Occipital lobe (tissue), 2 donors: ENCODE results near the gene EFHD1. TPM values are rescaled to one million over a fixed set of nuclear protein-coding genes. Genes with fewer than 3 reads are reported as not detected.
"Not testable (repeated sequence)": the region's sequence is repeated elsewhere in the genome, so short reads cannot be mapped to it uniquely, and the experiment has no call there.

Experiments used
- DNase-seq: peaks from one replicate; lab custom pipeline; 2025; lab: John Stamatoyannopoulos, UW
- total RNA-seq: library from RNA; depleted of rRNA; stranded (reverse); fragments of >200 nt; gene quantifications from one replicate; pipeline ENCODE4 v1.2.3, GENCODE V29; 2014

The EFHD1 gene
- total RNA-seq, 1 donor from 2014 or later = 1.1 TPM

GRCh38 chr2:232647261-232647660 is 13.9 kb downstream of the EFHD1 start:
- DNase-seq = no peak

- DNase-seq = no peak
These were observed 15.6 kb downstream of the EFHD1 start for GRCh38 chr2:232649033-232649432.

GRCh38 chr2:232652505-232652851 is 19.1 kb downstream of the EFHD1 start:
- DNase-seq = no peak

- no peak for DNase-seq
These were observed 20.0 kb downstream of the EFHD1 start for GRCh38 chr2:232653441-232653840.

- no peak for DNase-seq
These were observed 22.0 kb downstream of the EFHD1 start for GRCh38 chr2:232655392-232655791.

GRCh38 chr2:232658217-232658785 is 24.9 kb downstream of the EFHD1 start:
- no peak for DNase-seq

- DNase-seq = no peak
These were observed 26.0 kb downstream of the EFHD1 start for GRCh38 chr2:232659359-232659758.

- DNase-seq = no peak
These were observed 29.3 kb downstream of the EFHD1 start for GRCh38 chr2:232662486-232663260.

- no peak for DNase-seq
These were observed 32.8 kb downstream of the EFHD1 start for GRCh38 chr2:232666051-232666805.

GRCh38 chr2:232667989-232668583 is 34.7 kb downstream of the EFHD1 start:
- DNase-seq = peak; percentile 36

- no peak for DNase-seq
These were observed 35.5 kb downstream of the EFHD1 start for GRCh38 chr2:232668805-232669444.

- DNase-seq = no peak
These were observed 39.2 kb downstream of the EFHD1 start for GRCh38 chr2:232672588-232672987.

GRCh38 chr2:232674491-232674890 is 41.1 kb downstream of the EFHD1 start:
- DNase-seq = no peak

- DNase-seq = no peak
These were observed 42.0 kb downstream of the EFHD1 start for GRCh38 chr2:232675381-232675780.

- no peak for DNase-seq
These were observed 46.6 kb downstream of the EFHD1 start for GRCh38 chr2:232680006-232680405.

GRCh38 chr2:232681527-232681926 is 48.1 kb downstream of the EFHD1 start:
- DNase-seq = no peak

GRCh38 chr2:232683368-232683767 is 50.0 kb downstream of the EFHD1 start:
- DNase-seq = no peak

- DNase-seq = not testable (repeated sequence)
These were observed 52.0 kb downstream of the EFHD1 start for GRCh38 chr2:232685391-232685790.

- DNase-seq = no peak
These were observed 54.2 kb downstream of the EFHD1 start for GRCh38 chr2:232687382-232688160.

GRCh38 chr2:232688201-232688600 is 54.8 kb downstream of the EFHD1 start:
- no peak for DNase-seq
